SK-N-SH (cell line): ENCODE measurements around the gene RNF175. TPM values are rescaled to one million over a fixed set of nuclear protein-coding genes. Genes with fewer than 3 reads are reported as not detected.

Experiments
- CTCF ChIA-PET: fragments of 300-600, 350-600 bp; formaldehyde crosslinking; extraction: SDS; loops from one replicate; lab custom pipeline; 2021; lab: Yijun Ruan, JAX
- POLR2A ChIA-PET: fragments of 350-600 bp; sonication (Branson Sonifier 250); formaldehyde crosslinking; extraction: SDS; loops from one replicate; lab custom pipeline; 2020; ENCODE audit warnings: antibody characterized with exemption, inconsistent platforms; lab: Yijun Ruan, JAX
- DNase-seq: peaks from one replicate; pipeline ENCODE4 v3.0.0; 2012
- H2AFZ ChIP-seq: fragments of 200-600 bp; sonication (generic); 2 replicates; pipeline ENCODE4 v1.8.1; 2016; ENCODE audit warnings: antibody characterized with exemption, mild to moderate bottlenecking, low read depth
- H3F3A ChIP-seq: fragments of 200-600 bp; sonication (generic); replicated peaks from 2 replicates; pipeline ENCODE3; 2016; ENCODE audit warnings: antibody characterized with exemption, mild to moderate bottlenecking; ENCODE audit not compliant: insufficient read depth
- H3K27ac ChIP-seq, 2 experiments: fragments of 200-500 bp in 1 of 2; fragments of 200-600 bp in 1 of 2; sonication (Bioruptor generic) in 1 of 2; sonication (generic), shearing (Covaris generic) in 1 of 2; 2 replicates each; pipeline versions ENCODE4 v1.5.1 to v1.6.1; 2014 to 2016; ENCODE audit warnings: low read depth in 2 of 2, inconsistent platforms in 1 of 2, low read length in 1 of 2, mild to moderate bottlenecking in 1 of 2, mixed read lengths in 1 of 2
- H3K27me3 ChIP-seq: fragments of 200-600 bp; sonication (generic), shearing (Covaris generic); 2 replicates; pipeline ENCODE4 v1.6.1; 2016; ENCODE audit warnings: mixed run types; ENCODE audit not compliant: insufficient read depth
- H3K36me3 ChIP-seq, 2 experiments: fragments of 200-500 bp in 1 of 2; fragments of 200-600 bp in 1 of 2; sonication (Bioruptor generic) in 1 of 2; sonication (generic) in 1 of 2; replicated peaks in 1 of 2; 2 replicates each; pipeline versions ENCODE3 to v1.5.1; 2014 to 2016; ENCODE audit warnings: low read length in 1 of 2, mild to moderate bottlenecking in 1 of 2; ENCODE audit not compliant: insufficient read depth in 2 of 2, control insufficient read depth in 1 of 2
- H3K4me1 ChIP-seq, 2 experiments: fragments of 200-500 bp in 1 of 2; fragments of 200-600 bp in 1 of 2; sonication (Bioruptor generic) in 1 of 2; sonication (generic), shearing (Covaris generic) in 1 of 2; 2 replicates each; pipeline versions ENCODE4 v1.5.1 to v1.6.1; 2014 to 2016; ENCODE audit warnings: low read depth in 1 of 2, low read length in 1 of 2, mixed run types in 1 of 2; ENCODE audit not compliant: insufficient read depth in 2 of 2, control insufficient read depth in 1 of 2
- H3K4me2 ChIP-seq: fragments of 200-600 bp; sonication (generic), shearing (Covaris generic); 2 replicates; pipeline ENCODE4 v1.6.1; 2017; ENCODE audit warnings: mixed run types
- H3K4me3 ChIP-seq, 2 experiments: fragments of 200-500 bp in 1 of 2; fragments of 200-600 bp in 1 of 2; sonication (Bioruptor generic) in 1 of 2; sonication (generic), shearing (Covaris generic) in 1 of 2; 2 replicates each; pipeline versions ENCODE4 v1.5.1 to v1.8.1; 2014 to 2016; ENCODE audit warnings: low read depth in 2 of 2, inconsistent platforms in 1 of 2, low read length in 1 of 2, mild to moderate bottlenecking in 1 of 2, mixed read lengths in 1 of 2, moderate library complexity in 1 of 2
- H3K79me2 ChIP-seq: fragments of 200-600 bp; sonication (generic); 2 replicates; pipeline ENCODE4 v1.8.1; 2017; ENCODE audit warnings: mild to moderate bottlenecking; ENCODE audit not compliant: insufficient read depth
- H3K9ac ChIP-seq: fragments of 200-600 bp; sonication (generic); 2 replicates; pipeline ENCODE4 v1.6.1; 2017; ENCODE audit warnings: mixed run types
- H3K9me2 ChIP-seq: fragments of 200-600 bp; sonication (generic); 2 replicates; pipeline ENCODE4 v1.6.1; 2017; ENCODE audit warnings: mixed run types
- H3K9me3 ChIP-seq: fragments of 200-600 bp; sonication (generic); 2 replicates; pipeline ENCODE4 v1.6.1; 2017; ENCODE audit warnings: mixed run types, mild to moderate bottlenecking, moderate library complexity
- H4K20me1 ChIP-seq: fragments of 200-600 bp; sonication (generic); 2 replicates; pipeline ENCODE4 v1.6.1; 2017; ENCODE audit warnings: mild to moderate bottlenecking, mixed run types; ENCODE audit not compliant: insufficient read depth
- ELF1 ChIP-seq: IDR thresholded peaks from 2 replicates; pipeline ENCODE4 v1.4.0; 2012
- EP300 ChIP-seq, 2 experiments: IDR thresholded peaks; 2 replicates each; pipeline versions ENCODE4 v1.4.0 to v1.6.1; 2012; ENCODE audit warnings: borderline replicate concordance in 1 of 2, low read depth in 1 of 2, low read length in 1 of 2
- EZH2phosphoT487 ChIP-seq: fragments of 200-600 bp; sonication (generic); IDR thresholded peaks from 2 replicates; pipeline ENCODE4 v1.6.1; 2017; ENCODE audit warnings: low read depth, mixed run types, mild to moderate bottlenecking, antibody characterized with exemption, moderate library complexity, borderline replicate concordance
- FOSL2 ChIP-seq: IDR thresholded peaks from 2 replicates; pipeline ENCODE4 v1.4.0; 2012; ENCODE audit warnings: low read depth, mild to moderate bottlenecking, moderate library complexity, borderline replicate concordance
- FOXJ3 ChIP-seq: sonication (generic); formaldehyde crosslinking; IDR thresholded peaks from 2 replicates; pipeline ENCODE4 v1.5.1; 2020; ENCODE audit warnings: mild to moderate bottlenecking, missing genetic modification reagents
- GATA2 ChIP-seq: sonication (generic); formaldehyde crosslinking; IDR thresholded peaks from 2 replicates; pipeline ENCODE4 v1.5.0; 2020; ENCODE audit warnings: mild to moderate bottlenecking, missing genetic modification reagents
- JUND ChIP-seq: IDR thresholded peaks from 2 replicates; pipeline ENCODE4 v1.4.0; 2012
- NFIC ChIP-seq: IDR thresholded peaks from 2 replicates; pipeline ENCODE4 v1.4.0; 2012; ENCODE audit warnings: borderline replicate concordance
- RAD21 ChIP-seq: IDR thresholded peaks from 2 replicates; pipeline ENCODE4 v1.6.1; 2012; ENCODE audit warnings: mild to moderate bottlenecking, low read length
- RXRA ChIP-seq: IDR thresholded peaks from 2 replicates; pipeline ENCODE4 v1.4.0; 2012; ENCODE audit warnings: low read depth, mild to moderate bottlenecking, borderline replicate concordance
- SIN3A ChIP-seq: IDR thresholded peaks from 2 replicates; pipeline ENCODE4 v1.6.1; 2012; ENCODE audit warnings: low read depth, mild to moderate bottlenecking, low read length, moderate library complexity, borderline replicate concordance
- WGBS: methylation state at CpG from one replicate; pipeline ENCODE4 v1.1.6; 2017; ENCODE audit warnings: low lambda C conversion rate; 5-methylcytosine and 5-hydroxymethylcytosine counted together
- polyA plus RNA-seq, 3 experiments: library from polyadenylated mRNA; depleted of rRNA; stranded (reverse); fragments of >200 nt; gene quantifications; 2 replicates each; pipeline ENCODE4 v1.2.3, GENCODE V29; 2012
- TF ChIP-seq, protein P1 (sequence below): IDR thresholded peaks from 2 replicates; pipeline ENCODE4 v1.4.0; 2012; ENCODE audit warnings: low read depth
- TF ChIP-seq, protein P2 (sequence below): IDR thresholded peaks from 2 replicates; pipeline ENCODE4 v1.4.0; 2012; ENCODE audit warnings: low read depth, borderline replicate concordance
- TF ChIP-seq, protein P3 (sequence below): fragments of 150-350 bp; IDR thresholded peaks from 2 replicates; pipeline ENCODE4 v1.6.1; 2016; ENCODE audit warnings: mild to moderate bottlenecking, low read depth, low read length

Gene RNF175
- polyA plus RNA-seq, 1 of the 3 experiments (the other 2 are of a cell fraction): 0.10 TPM

DNA sequence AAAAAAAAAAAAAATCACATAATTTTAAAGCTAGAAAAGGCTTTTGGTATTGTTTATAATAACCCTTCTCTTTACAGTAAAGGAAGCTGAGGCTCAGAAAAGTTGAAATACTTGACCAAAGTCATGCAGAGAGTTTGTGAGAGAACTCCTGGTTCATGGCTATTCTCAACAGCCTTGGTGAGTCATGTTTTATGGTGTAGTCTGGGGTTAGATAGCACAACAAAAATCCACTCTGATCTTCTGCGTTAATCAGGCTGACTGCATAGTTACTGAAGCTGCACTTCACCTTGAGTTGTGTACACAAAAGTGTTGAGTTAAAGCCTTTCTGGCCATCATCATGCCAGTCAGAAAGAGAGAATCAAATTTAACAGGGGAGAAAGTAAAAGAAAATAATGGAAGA lies 48.4 kb upstream of the RNF175 start:
- Histone ChIP-seq H3K79me2 (no peaks in the 10 kb centered on the region), H3K27ac (no peak overlapping the region), H3K36me3 (no peaks in the 10 kb centered on the region), H3F3A (no peaks in the 10 kb centered on the region), H3K4me1 (no peaks in the 10 kb centered on the region), H4K20me1 (no peaks in the 10 kb centered on the region), H3K27me3 (no peaks in the 10 kb centered on the region; the same call in 1 of the 2 replicates), H3K9me3 (no peaks in the 10 kb centered on the region), H2AFZ (no peak overlapping the region), H3K4me2 (no peak overlapping the region), H3K4me3 (no peak overlapping the region), H3K9me2 (no peaks in the 10 kb centered on the region), H3K9ac (no peak overlapping the region)
- no peak for DNase-seq
- 25% methylated on average over 1 of the region's 1 CpG for WGBS
- CTCF ChIA-PET: no interaction called here
- TF ChIP-seq EP300 (IDR thresholded peaks at IDR 0.05; ENCODE audit: borderline replicate concordance in 1 of 2, low read depth in 1 of 2, low read length in 1 of 2) (no peak), SIN3A (no peak)
- TF ChIP-seq, protein P1, sequence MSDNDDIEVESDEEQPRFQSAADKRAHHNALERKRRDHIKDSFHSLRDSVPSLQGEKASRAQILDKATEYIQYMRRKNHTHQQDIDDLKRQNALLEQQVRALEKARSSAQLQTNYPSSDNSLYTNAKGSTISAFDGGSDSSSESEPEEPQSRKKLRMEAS: no peak
- POLR2A ChIA-PET: no interaction called here

DNA sequence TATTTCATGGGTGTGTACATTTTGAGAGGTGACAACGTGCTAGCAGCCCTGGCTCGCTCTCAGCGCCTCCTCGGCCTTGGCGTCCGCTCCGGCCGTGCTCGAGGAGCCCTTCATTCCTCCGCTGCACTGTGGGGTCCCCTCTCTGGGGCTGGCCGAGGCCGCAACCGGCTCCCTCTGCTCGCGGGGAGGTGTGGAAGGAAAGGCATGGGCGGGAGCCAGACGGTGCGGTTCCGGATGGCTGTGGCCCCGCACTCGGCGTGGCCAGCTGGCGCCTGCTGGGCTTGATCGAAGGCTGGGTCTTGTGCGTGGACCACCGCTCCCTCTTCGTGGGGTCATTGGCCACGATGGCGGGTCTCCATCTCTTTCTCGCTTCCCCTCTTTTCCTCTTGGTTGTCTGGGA lies 46.2 kb upstream of the RNF175 start:
- CTCF ChIA-PET: no interaction called here
- Histone ChIP-seq H3K9ac (no peak overlapping the region), H3K79me2 (no peaks in the 10 kb centered on the region), H3K36me3 (no peaks in the 10 kb centered on the region), H2AFZ (no peak overlapping the region), H3K27ac (no peak overlapping the region), H3F3A (no peaks in the 10 kb centered on the region), H3K9me3 (no peaks in the 10 kb centered on the region)
- DNase-seq: no peak
- WGBS: 17% methylated on average over 11 of the region's 30 CpGs
- TF ChIP-seq RXRA: no peak
- TF ChIP-seq, protein P2, sequence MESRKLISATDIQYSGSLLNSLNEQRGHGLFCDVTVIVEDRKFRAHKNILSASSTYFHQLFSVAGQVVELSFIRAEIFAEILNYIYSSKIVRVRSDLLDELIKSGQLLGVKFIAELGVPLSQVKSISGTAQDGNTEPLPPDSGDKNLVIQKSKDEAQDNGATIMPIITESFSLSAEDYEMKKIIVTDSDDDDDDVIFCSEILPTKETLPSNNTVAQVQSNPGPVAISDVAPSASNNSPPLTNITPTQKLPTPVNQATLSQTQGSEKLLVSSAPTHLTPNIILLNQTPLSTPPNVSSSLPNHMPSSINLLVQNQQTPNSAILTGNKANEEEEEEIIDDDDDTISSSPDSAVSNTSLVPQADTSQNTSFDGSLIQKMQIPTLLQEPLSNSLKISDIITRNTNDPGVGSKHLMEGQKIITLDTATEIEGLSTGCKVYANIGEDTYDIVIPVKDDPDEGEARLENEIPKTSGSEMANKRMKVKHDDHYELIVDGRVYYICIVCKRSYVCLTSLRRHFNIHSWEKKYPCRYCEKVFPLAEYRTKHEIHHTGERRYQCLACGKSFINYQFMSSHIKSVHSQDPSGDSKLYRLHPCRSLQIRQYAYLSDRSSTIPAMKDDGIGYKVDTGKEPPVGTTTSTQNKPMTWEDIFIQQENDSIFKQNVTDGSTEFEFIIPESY: no peak
- TF ChIP-seq JUND: no peak
- TF ChIP-seq, all 33 proteins: peak for 0
- Histone ChIP-seq H3K27me3 (no peaks in the 10 kb centered on the region; the same call in 1 of the 2 replicates), H3K4me2 (no peak overlapping the region), H3K9me2 (no peaks in the 10 kb centered on the region), H3K4me1 (no peaks in the 10 kb centered on the region), H3K4me3 (no peak overlapping the region), H4K20me1 (no peaks in the 10 kb centered on the region)
- POLR2A ChIA-PET: no interaction called here

DNA sequence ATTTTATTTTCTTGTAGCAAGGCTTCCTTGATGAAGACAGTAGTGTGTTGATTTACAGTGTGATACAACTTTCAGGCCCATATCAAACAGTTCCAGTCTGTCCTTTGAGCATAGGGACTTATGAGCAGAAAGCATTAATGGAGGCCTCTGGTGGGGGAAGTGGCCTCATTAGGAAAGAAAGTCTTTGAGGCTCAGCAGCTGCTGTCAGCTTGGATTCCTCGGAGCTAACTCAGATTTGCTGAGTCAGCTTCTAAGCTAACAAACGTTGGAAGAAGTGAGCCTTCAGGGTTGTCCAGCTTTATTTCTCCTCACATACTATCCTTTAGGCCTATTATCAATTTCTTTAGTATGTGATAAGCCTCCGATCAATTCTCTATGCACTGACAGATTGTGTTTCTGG lies 44.9 kb upstream of the RNF175 start:
- no peaks in the 10 kb centered on the region for H3K9me3 ChIP-seq
- no peak overlapping the region for H3K9ac ChIP-seq
- no peak overlapping the region for H2AFZ ChIP-seq
- H3K27ac ChIP-seq: no peak overlapping the region
- peaks cover 0 to under 1% of the 10 kb centered on the region in 2 experiments; a peak in 1 of 4 replicates for H3K4me1 ChIP-seq
- H3K79me2 ChIP-seq: no peaks in the 10 kb centered on the region
- H3K9me2 ChIP-seq: no peaks in the 10 kb centered on the region
- no peak for TF ChIP-seq RAD21
- TF ChIP-seq GATA2: no peak
- TF ChIP-seq ELF1: no peak
- no peak for TF ChIP-seq FOXJ3 (CRISPR knock-in tag)
- TF ChIP-seq, protein P3, sequence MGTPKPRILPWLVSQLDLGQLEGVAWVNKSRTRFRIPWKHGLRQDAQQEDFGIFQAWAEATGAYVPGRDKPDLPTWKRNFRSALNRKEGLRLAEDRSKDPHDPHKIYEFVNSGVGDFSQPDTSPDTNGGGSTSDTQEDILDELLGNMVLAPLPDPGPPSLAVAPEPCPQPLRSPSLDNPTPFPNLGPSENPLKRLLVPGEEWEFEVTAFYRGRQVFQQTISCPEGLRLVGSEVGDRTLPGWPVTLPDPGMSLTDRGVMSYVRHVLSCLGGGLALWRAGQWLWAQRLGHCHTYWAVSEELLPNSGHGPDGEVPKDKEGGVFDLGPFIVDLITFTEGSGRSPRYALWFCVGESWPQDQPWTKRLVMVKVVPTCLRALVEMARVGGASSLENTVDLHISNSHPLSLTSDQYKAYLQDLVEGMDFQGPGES: no peak
- no peak for TF ChIP-seq FOSL2
- no peak for TF ChIP-seq EZH2phosphoT487
- TF ChIP-seq NFIC: no peak
- TF ChIP-seq, all 33 proteins: peak for 0
- no peak for DNase-seq
- H3K4me2 ChIP-seq: no peak overlapping the region
- ChIA-PET CTCF (interaction anchor here (1.1 kb wide), 1 partner anchor 18 kb away, joined by 3 read pairs; no protein-coding TSS in a partner anchor), POLR2A (no interaction called here)
- H3K4me3 ChIP-seq: no peak overlapping the region
- WGBS: 28% methylated on average over 3 of the region's 3 CpGs
- H3K36me3 ChIP-seq: no peaks in the 10 kb centered on the region
- H3K27me3 ChIP-seq: no peaks in the 10 kb centered on the region; the same call in 1 of the 2 replicates
- no peaks in the 10 kb centered on the region for H3F3A ChIP-seq
- no peaks in the 10 kb centered on the region for H4K20me1 ChIP-seq
